Measurements from ENCODE around the gene CCT3. TPM values are rescaled to one million over a fixed set of nuclear protein-coding genes. Genes with fewer than 3 reads are reported as not detected.

Gene CCT3
- polyA plus RNA-seq, 1 of the 3 experiments (the other 2 are of a cell fraction): 295 TPM

GRCh38 chr1:156266051-156266450 is 72.0 kb downstream of the CCT3 start:
- H3K4me3 ChIP-seq (ENCODE audit: low read depth in 2 of 2, low read length in 1 of 2): no peak overlapping the region
- no peak overlapping the region for H2AFZ ChIP-seq (ENCODE audit: low read depth)
- no peaks in the 10 kb centered on the region for H3K9me2 ChIP-seq
- peaks cover 6% of the 10 kb centered on the region; the same call in 1 of the 2 replicates for H3K79me2 ChIP-seq (ENCODE audit: insufficient read depth)
- no peaks in the 10 kb centered on the region for H3K9me3 ChIP-seq
- H3K27me3 ChIP-seq (ENCODE audit: insufficient read depth): no peaks in the 10 kb centered on the region
- H3K36me3 ChIP-seq (replicated peaks in 1 of 2; ENCODE audit: control insufficient read depth in 1 of 2, insufficient read depth in 2 of 2, low read length in 1 of 2): peaks cover 64 to 70% of the 10 kb centered on the region in 2 experiments
- H3K9ac ChIP-seq: no peak overlapping the region
- H3F3A ChIP-seq (replicated peaks; ENCODE audit: insufficient read depth): peaks cover 34% of the 10 kb centered on the region
- H3K27ac ChIP-seq (ENCODE audit: low read depth in 2 of 2, low read length in 1 of 2): no peak overlapping the region
- ChIA-PET CTCF (no interaction called here), POLR2A (no interaction called here)
- TF ChIP-seq GATA2 (CRISPR knock-in tag; IDR thresholded peaks at IDR 0.05): no peak
- TF ChIP-seq, protein P1, sequence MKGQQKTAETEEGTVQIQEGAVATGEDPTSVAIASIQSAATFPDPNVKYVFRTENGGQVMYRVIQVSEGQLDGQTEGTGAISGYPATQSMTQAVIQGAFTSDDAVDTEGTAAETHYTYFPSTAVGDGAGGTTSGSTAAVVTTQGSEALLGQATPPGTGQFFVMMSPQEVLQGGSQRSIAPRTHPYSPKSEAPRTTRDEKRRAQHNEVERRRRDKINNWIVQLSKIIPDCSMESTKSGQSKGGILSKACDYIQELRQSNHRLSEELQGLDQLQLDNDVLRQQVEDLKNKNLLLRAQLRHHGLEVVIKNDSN (IDR thresholded peaks at IDR 0.05; ENCODE audit: borderline replicate concordance, low read depth): no peak
- no peak for TF ChIP-seq CHD2 (IDR thresholded peaks at IDR 0.05; ENCODE audit: low read length, partially characterized antibody)
- TF ChIP-seq, protein P2, sequence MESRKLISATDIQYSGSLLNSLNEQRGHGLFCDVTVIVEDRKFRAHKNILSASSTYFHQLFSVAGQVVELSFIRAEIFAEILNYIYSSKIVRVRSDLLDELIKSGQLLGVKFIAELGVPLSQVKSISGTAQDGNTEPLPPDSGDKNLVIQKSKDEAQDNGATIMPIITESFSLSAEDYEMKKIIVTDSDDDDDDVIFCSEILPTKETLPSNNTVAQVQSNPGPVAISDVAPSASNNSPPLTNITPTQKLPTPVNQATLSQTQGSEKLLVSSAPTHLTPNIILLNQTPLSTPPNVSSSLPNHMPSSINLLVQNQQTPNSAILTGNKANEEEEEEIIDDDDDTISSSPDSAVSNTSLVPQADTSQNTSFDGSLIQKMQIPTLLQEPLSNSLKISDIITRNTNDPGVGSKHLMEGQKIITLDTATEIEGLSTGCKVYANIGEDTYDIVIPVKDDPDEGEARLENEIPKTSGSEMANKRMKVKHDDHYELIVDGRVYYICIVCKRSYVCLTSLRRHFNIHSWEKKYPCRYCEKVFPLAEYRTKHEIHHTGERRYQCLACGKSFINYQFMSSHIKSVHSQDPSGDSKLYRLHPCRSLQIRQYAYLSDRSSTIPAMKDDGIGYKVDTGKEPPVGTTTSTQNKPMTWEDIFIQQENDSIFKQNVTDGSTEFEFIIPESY (IDR thresholded peaks at IDR 0.05; ENCODE audit: borderline replicate concordance, low read depth): no peak
- TF ChIP-seq FOSL2 (IDR thresholded peaks at IDR 0.05; ENCODE audit: borderline replicate concordance, low read depth): no peak
- no peak for TF ChIP-seq TEAD4 (IDR thresholded peaks at IDR 0.05; ENCODE audit: borderline replicate concordance, insufficient read depth)
- TF ChIP-seq, protein P3, sequence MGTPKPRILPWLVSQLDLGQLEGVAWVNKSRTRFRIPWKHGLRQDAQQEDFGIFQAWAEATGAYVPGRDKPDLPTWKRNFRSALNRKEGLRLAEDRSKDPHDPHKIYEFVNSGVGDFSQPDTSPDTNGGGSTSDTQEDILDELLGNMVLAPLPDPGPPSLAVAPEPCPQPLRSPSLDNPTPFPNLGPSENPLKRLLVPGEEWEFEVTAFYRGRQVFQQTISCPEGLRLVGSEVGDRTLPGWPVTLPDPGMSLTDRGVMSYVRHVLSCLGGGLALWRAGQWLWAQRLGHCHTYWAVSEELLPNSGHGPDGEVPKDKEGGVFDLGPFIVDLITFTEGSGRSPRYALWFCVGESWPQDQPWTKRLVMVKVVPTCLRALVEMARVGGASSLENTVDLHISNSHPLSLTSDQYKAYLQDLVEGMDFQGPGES (IDR thresholded peaks at IDR 0.05; ENCODE audit: low read depth, low read length): no peak
- TF ChIP-seq MXI1 (IDR thresholded peaks at IDR 0.05; ENCODE audit: low read depth, low read length): no peak
- TF ChIP-seq RXRA (IDR thresholded peaks at IDR 0.05; ENCODE audit: borderline replicate concordance, low read depth): no peak
- peaks cover 13% of the 10 kb centered on the region; the same call in 1 of the 2 replicates for H4K20me1 ChIP-seq (ENCODE audit: insufficient read depth)
- no peak for DNase-seq
- peaks cover 0 to 11% of the 10 kb centered on the region in 2 experiments; a peak in 2 of 4 replicates for H3K4me1 ChIP-seq (ENCODE audit: control insufficient read depth in 1 of 2, insufficient read depth in 2 of 2, low read depth in 1 of 2, low read length in 1 of 2)
- H3K4me2 ChIP-seq: no peak overlapping the region
- 99% methylated on average over 11 of the region's 13 CpGs for WGBS (ENCODE audit: low lambda C conversion rate)

DNA sequence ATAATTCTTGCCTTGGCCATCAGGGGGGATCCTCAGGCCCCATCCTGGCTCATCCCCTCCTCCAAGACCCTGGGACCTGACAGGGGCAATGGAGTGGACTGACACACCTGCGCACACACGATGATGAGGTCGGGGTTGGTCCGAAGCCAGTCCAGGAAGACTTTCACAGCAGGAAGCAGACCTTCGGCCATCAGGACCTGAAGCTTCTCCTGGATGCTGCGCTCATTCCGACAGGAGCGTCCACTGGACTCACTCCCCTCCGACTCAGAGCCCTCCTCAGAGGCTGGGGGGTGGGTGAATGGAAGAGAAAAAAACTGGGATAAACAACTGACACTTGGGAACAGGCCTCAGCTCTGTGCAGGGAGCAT is 74.8 kb downstream of the CCT3 start:
- H4K20me1 ChIP-seq (ENCODE audit: insufficient read depth): peaks cover 13% of the 10 kb centered on the region; the same call in 1 of the 2 replicates
- no peaks in the 10 kb centered on the region for H3K9me2 ChIP-seq
- 88% methylated on average over 9 of the region's 9 CpGs for WGBS (ENCODE audit: low lambda C conversion rate)
- ChIA-PET CTCF (interaction anchor here (0.8 to 1.4 kb wide), 3 partner anchors 38 to 134 kb away, joined by 3 to 5 read pairs (median 4); no protein-coding TSS in a partner anchor), POLR2A (interaction anchor here (1.4 kb wide), 1 partner anchor 10 kb away, joined by 3 read pairs; no protein-coding TSS in a partner anchor)
- no peaks in the 10 kb centered on the region for H3K27me3 ChIP-seq (ENCODE audit: insufficient read depth)
- no peak overlapping the region for H3K9ac ChIP-seq
- H3K4me2 ChIP-seq: peak overlapping the region; percentile 39; the same call in 1 of the 2 replicates
- DNase-seq: no peak
- H3K4me1 ChIP-seq (ENCODE audit: control insufficient read depth in 1 of 2, insufficient read depth in 2 of 2, low read depth in 1 of 2, low read length in 1 of 2): peaks cover 10 to 11% of the 10 kb centered on the region in 2 experiments; a peak in 3 of 4 replicates
- no peak for TF ChIP-seq TAF1 (IDR thresholded peaks at IDR 0.05; ENCODE audit: borderline replicate concordance, low read depth, low read length)
- TF ChIP-seq, protein P3 (IDR thresholded peaks at IDR 0.05; ENCODE audit: low read depth, low read length): no peak
- no peak for TF ChIP-seq MAX (IDR thresholded peaks at IDR 0.05; ENCODE audit: low read depth)
- no peak for TF ChIP-seq GABPA (IDR thresholded peaks at IDR 0.05; ENCODE audit: low read depth)
- TF ChIP-seq SMC3 (IDR thresholded peaks at IDR 0.05; ENCODE audit: low read depth, low read length): no peak
- no peak for TF ChIP-seq GATA2 (CRISPR knock-in tag; IDR thresholded peaks at IDR 0.05)
- TF ChIP-seq EZH2phosphoT487 (IDR thresholded peaks at IDR 0.05; ENCODE audit: borderline replicate concordance, low read depth): no peak
- TF ChIP-seq MXI1 (IDR thresholded peaks at IDR 0.05; ENCODE audit: low read depth, low read length): no peak
- no peak for TF ChIP-seq CHD2 (IDR thresholded peaks at IDR 0.05; ENCODE audit: low read length, partially characterized antibody)
- H3F3A ChIP-seq (replicated peaks; ENCODE audit: insufficient read depth): peaks cover 26% of the 10 kb centered on the region
- H3K9me3 ChIP-seq: no peaks in the 10 kb centered on the region
- no peak overlapping the region for H2AFZ ChIP-seq (ENCODE audit: low read depth)
- peaks cover 7% of the 10 kb centered on the region; the same call in 1 of the 2 replicates for H3K79me2 ChIP-seq (ENCODE audit: insufficient read depth)
- peaks cover 76 to 77% of the 10 kb centered on the region in 2 experiments for H3K36me3 ChIP-seq (replicated peaks in 1 of 2; ENCODE audit: control insufficient read depth in 1 of 2, insufficient read depth in 2 of 2, low read length in 1 of 2)
- H3K4me3 ChIP-seq (ENCODE audit: low read depth in 2 of 2, low read length in 1 of 2): no peak overlapping the region
- peak overlapping the region in 1 of 2 experiments; percentile 56; a peak in 2 of 4 replicates for H3K27ac ChIP-seq (ENCODE audit: low read depth in 2 of 2, low read length in 1 of 2)
